Measurements from ENCODE around the gene PRKCA. TPM values are rescaled to one million over a fixed set of nuclear protein-coding genes. Genes with fewer than 3 reads are reported as not detected.

The PRKCA gene
- total and polyA plus RNA-seq, 2 donors from 2014 or later: 8.0 to 50.8 TPM

DNA sequence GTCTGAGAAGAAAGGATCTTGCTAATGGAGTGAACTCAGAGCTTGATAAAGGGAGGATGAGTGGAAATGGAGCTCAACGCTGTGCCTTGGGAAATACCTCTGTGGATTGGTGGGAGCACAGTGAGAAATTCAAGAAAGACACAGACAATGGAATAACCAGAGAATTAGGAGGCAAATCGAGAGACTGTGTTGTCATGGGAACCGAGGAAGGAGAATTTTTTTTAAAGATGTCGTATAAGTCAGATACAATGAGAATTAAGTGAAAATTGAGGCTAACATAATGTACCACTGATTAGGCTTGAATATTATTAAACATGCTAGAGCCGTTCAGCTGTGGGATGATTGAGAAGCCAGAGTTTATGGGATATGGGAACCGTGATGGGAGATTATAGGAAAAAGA is 134.2 kb downstream of the PRKCA start:
- FAIRE-seq: no peak
- intact Hi-C loops (cut with DNase I): no loop called here
- no peak overlapping the region for H3K27ac ChIP-seq (ENCODE audit: low read depth in 2 of 2, low read length in 2 of 2)
- TF ChIP-seq, protein P1, sequence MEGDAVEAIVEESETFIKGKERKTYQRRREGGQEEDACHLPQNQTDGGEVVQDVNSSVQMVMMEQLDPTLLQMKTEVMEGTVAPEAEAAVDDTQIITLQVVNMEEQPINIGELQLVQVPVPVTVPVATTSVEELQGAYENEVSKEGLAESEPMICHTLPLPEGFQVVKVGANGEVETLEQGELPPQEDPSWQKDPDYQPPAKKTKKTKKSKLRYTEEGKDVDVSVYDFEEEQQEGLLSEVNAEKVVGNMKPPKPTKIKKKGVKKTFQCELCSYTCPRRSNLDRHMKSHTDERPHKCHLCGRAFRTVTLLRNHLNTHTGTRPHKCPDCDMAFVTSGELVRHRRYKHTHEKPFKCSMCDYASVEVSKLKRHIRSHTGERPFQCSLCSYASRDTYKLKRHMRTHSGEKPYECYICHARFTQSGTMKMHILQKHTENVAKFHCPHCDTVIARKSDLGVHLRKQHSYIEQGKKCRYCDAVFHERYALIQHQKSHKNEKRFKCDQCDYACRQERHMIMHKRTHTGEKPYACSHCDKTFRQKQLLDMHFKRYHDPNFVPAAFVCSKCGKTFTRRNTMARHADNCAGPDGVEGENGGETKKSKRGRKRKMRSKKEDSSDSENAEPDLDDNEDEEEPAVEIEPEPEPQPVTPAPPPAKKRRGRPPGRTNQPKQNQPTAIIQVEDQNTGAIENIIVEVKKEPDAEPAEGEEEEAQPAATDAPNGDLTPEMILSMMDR (IDR thresholded peaks at IDR 0.05; ENCODE audit: borderline replicate concordance, extremely low read depth, insufficient read depth): no peak
- no peaks in the 10 kb centered on the region for H3K27me3 ChIP-seq (ENCODE audit: control insufficient read depth, insufficient read depth, low read length)
- no peak overlapping the region for H3K9ac ChIP-seq (ENCODE audit: low read length in 3 of 3)
- peaks cover 0 to 3% (median 0%) of the 10 kb centered on the region in 3 donors for H3K4me1 ChIP-seq (ENCODE audit: control insufficient read depth in 2 of 3, insufficient read depth in 2 of 3, low read depth in 1 of 3, low read length in 3 of 3)
- H3K4me3 ChIP-seq (ENCODE audit: low read length in 3 of 3): no peak overlapping the region
- H3K9me3 ChIP-seq (ENCODE audit: control insufficient read depth in 2 of 3, insufficient read depth in 1 of 3, low read length in 3 of 3): no peaks in the 10 kb centered on the region
- H3K36me3 ChIP-seq (ENCODE audit: control insufficient read depth in 2 of 3, insufficient read depth in 3 of 3, low read length in 3 of 3): no peaks in the 10 kb centered on the region
- no peak for DNase-seq

DNA sequence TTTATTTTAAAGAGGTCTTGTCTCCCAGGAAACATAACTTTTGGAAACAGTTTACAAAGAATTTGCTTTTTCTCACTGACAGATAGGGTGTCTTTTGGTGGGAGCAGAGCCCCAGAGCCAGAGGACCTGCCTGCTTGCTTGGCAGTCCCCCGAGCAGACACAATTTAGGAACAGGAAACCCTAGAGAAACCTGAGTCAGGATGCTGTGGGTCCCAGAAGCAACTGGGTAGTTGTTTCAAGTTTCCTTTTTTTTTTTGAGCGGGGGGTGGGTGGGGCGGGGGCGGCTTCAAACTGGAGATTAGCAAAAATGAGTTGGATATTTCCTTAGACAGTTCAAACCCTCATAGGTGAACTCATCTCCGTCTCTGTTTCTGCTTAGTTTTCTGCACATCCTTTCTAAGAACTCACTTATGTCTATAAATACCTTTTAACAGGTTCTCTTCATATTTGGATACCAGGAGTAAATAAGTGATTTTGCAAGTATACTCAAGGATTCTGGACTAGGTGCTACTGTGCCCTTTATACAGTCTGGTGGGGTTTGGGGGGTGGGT is 135.1 kb downstream of the PRKCA start:
- intact Hi-C loops (cut with DNase I): no loop called here

DNA sequence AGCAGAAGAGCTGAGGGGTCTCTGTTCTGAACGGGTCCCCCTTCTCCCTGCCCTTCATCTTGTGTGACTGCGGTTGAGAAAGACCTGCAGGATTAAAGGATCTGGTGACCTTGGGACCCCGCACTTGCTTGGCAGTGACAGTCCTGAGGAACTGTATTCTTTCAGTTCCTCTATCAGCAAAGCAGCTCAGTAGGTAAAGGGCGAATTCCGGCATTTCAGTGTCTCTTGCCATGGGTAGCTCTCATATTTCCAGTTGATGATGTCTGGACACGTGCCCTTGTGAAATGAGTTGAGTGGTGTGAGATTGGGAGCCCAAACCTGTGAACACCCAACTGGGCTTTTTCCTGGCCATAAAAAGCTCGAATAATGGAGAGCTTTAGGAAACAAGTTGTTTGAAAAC is 135.7 kb downstream of the PRKCA start:
- no peak overlapping the region for H3K4me3 ChIP-seq (ENCODE audit: low read length in 3 of 3)
- no peak overlapping the region for H3K27ac ChIP-seq (ENCODE audit: low read depth in 2 of 2, low read length in 2 of 2)
- no peak overlapping the region for H3K9ac ChIP-seq (ENCODE audit: low read length in 3 of 3)
- no peaks in the 10 kb centered on the region for H3K36me3 ChIP-seq (ENCODE audit: control insufficient read depth in 2 of 3, insufficient read depth in 3 of 3, low read length in 3 of 3)
- no peaks in the 10 kb centered on the region for H3K4me1 ChIP-seq (ENCODE audit: control insufficient read depth in 2 of 3, insufficient read depth in 2 of 3, low read depth in 1 of 3, low read length in 3 of 3)
- intact Hi-C loops (cut with DNase I): no loop called here
- no peaks in the 10 kb centered on the region for H3K27me3 ChIP-seq (ENCODE audit: control insufficient read depth, insufficient read depth, low read length)
- TF ChIP-seq, protein P1 (IDR thresholded peaks at IDR 0.05; ENCODE audit: borderline replicate concordance, extremely low read depth, insufficient read depth): no peak
- H3K9me3 ChIP-seq (ENCODE audit: control insufficient read depth in 2 of 3, insufficient read depth in 1 of 3, low read length in 3 of 3): no peaks in the 10 kb centered on the region
- FAIRE-seq: no peak
- DNase-seq: no peak

More for the DNA sequence above, 135.1 kb downstream of the PRKCA start:
- no peaks in the 10 kb centered on the region for H3K36me3 ChIP-seq (ENCODE audit: control insufficient read depth in 2 of 3, insufficient read depth in 3 of 3, low read length in 3 of 3)
- H3K4me1 ChIP-seq (ENCODE audit: control insufficient read depth in 2 of 3, insufficient read depth in 2 of 3, low read depth in 1 of 3, low read length in 3 of 3): no peaks in the 10 kb centered on the region
- H3K4me3 ChIP-seq (ENCODE audit: low read length in 3 of 3): no peak overlapping the region
- no peak overlapping the region for H3K27ac ChIP-seq (ENCODE audit: low read depth in 2 of 2, low read length in 2 of 2)
- TF ChIP-seq, protein P1 (IDR thresholded peaks at IDR 0.05; ENCODE audit: borderline replicate concordance, extremely low read depth, insufficient read depth): no peak
- H3K9me3 ChIP-seq (ENCODE audit: control insufficient read depth in 2 of 3, insufficient read depth in 1 of 3, low read length in 3 of 3): no peaks in the 10 kb centered on the region
- FAIRE-seq: no peak
- DNase-seq: no peak
- H3K9ac ChIP-seq (ENCODE audit: low read length in 3 of 3): no peak overlapping the region
- no peaks in the 10 kb centered on the region for H3K27me3 ChIP-seq (ENCODE audit: control insufficient read depth, insufficient read depth, low read length)
